IMR-90 (cell line): ENCODE measurements around the gene ASIC2. TPM values are rescaled to one million over a fixed set of nuclear protein-coding genes. Genes with fewer than 3 reads are reported as not detected.

Experiments used
- ATAC-seq: fragments of 200-7000 bp; cut with Tn5 transposase; 2 replicates; pipeline ENCODE4 v1.9.1; 2020; ENCODE audit warnings: low read depth, mild to moderate bottlenecking, moderate library complexity
- BruUV-seq: library from RNA; stranded (reverse); fragments of 400-500 nt; replicated peaks from 2 replicates; lab custom pipeline; 2021; lab: Mats Ljungman, UMichigan
- CTCF ChIA-PET: fragments of 300-600 bp; formaldehyde crosslinking; extraction: SDS; loops from one replicate; lab custom pipeline; 2021; ENCODE audit warnings: antibody characterized with exemption; lab: Yijun Ruan, JAX
- POLR2A ChIA-PET: fragments of 300-600 bp; sonication (Branson Sonifier 250); formaldehyde crosslinking; loops from one replicate; lab custom pipeline; 2022; ENCODE audit warnings: antibody characterized with exemption; ENCODE audit not compliant: unreplicated experiment; lab: Charles Lee
- DNase-seq: peaks from one replicate; pipeline ENCODE4 v3.0.0; 2013
- H2AFZ ChIP-seq: replicated peaks from 2 replicates; pipeline ENCODE3; 2013; ENCODE audit warnings: low read length, mild to moderate bottlenecking; ENCODE audit not compliant: poor library complexity
- H2AK5ac ChIP-seq: 2 replicates; pipeline ENCODE4 v1.6.1; 2013; ENCODE audit warnings: low read depth, low read length, inconsistent platforms
- H2AK9ac ChIP-seq: replicated peaks from 2 replicates; pipeline ENCODE3; 2013; ENCODE audit warnings: mild to moderate bottlenecking, low read depth, low read length, moderate library complexity; ENCODE audit not compliant: poor library complexity
- H2BK120ac ChIP-seq: 2 replicates; pipeline ENCODE4 v1.6.1; 2013; ENCODE audit warnings: low read depth, low read length, inconsistent platforms
- H2BK15ac ChIP-seq: 3 replicates; pipeline ENCODE4 v1.6.1; 2013; ENCODE audit warnings: low read depth, low read length, inconsistent platforms
- H2BK20ac ChIP-seq: 2 replicates; pipeline ENCODE4 v1.6.1; 2013; ENCODE audit warnings: low read depth, mild to moderate bottlenecking, inconsistent platforms, low read length, moderate library complexity
- H2BK5ac ChIP-seq: 2 replicates; pipeline ENCODE4 v1.6.1; 2013; ENCODE audit warnings: mild to moderate bottlenecking, low read depth, low read length, inconsistent platforms; ENCODE audit not compliant: poor library complexity, severe bottlenecking
- H3K14ac ChIP-seq: replicated peaks from 2 replicates; pipeline ENCODE4 v1.6.1; 2013; ENCODE audit warnings: low read depth, low read length, inconsistent platforms
- H3K18ac ChIP-seq: 2 replicates; pipeline ENCODE4 v1.6.1; 2013; ENCODE audit warnings: low read depth, low read length, control low read depth
- H3K23ac ChIP-seq: 2 replicates; pipeline ENCODE4 v1.6.1; 2013; ENCODE audit warnings: low read depth, low read length, inconsistent platforms
- H3K27ac ChIP-seq: 2 replicates; pipeline ENCODE4 v1.5.1; 2013; ENCODE audit warnings: mild to moderate bottlenecking, control low read depth, low read length; ENCODE audit not compliant: insufficient read depth
- H3K27me3 ChIP-seq: 2 replicates; pipeline ENCODE4 v1.6.1; 2013; ENCODE audit warnings: low read length; ENCODE audit not compliant: control insufficient read depth, insufficient read depth
- H3K36me3 ChIP-seq: 2 replicates; pipeline ENCODE4 v1.6.1; 2013; ENCODE audit warnings: low read length, mixed read lengths; ENCODE audit not compliant: control insufficient read depth, insufficient read depth
- H3K4ac ChIP-seq: 2 replicates; pipeline ENCODE4 v1.6.1; 2013; ENCODE audit warnings: low read depth, low read length, inconsistent platforms
- H3K4me1 ChIP-seq: 2 replicates; pipeline ENCODE4 v1.6.1; 2013; ENCODE audit warnings: low read length, mixed read lengths; ENCODE audit not compliant: control insufficient read depth, insufficient read depth
- H3K4me2 ChIP-seq: 2 replicates; pipeline ENCODE4 v1.6.1; 2013; ENCODE audit warnings: low read depth, mild to moderate bottlenecking, control low read depth, low read length, moderate library complexity
- H3K4me3 ChIP-seq: 2 replicates; pipeline ENCODE4 v1.5.1; 2013; ENCODE audit warnings: low read depth, mild to moderate bottlenecking, control low read depth, low read length, moderate library complexity; ENCODE audit not compliant: insufficient read depth
- H3K56ac ChIP-seq: 2 replicates; pipeline ENCODE4 v1.6.1; 2013; ENCODE audit warnings: low read length, inconsistent platforms; ENCODE audit not compliant: insufficient read depth; ENCODE audit errors: extremely low read depth
- H3K79me1 ChIP-seq, 2 experiments: 2 replicates each; pipeline ENCODE4 v1.6.1; 2013; ENCODE audit warnings: low read length in 2 of 2, inconsistent platforms in 1 of 2, low read depth in 1 of 2
- H3K9ac ChIP-seq: 2 replicates; pipeline ENCODE4 v1.6.1; 2013; ENCODE audit warnings: low read depth, low read length, control low read depth
- H3K9me1 ChIP-seq: 2 replicates; pipeline ENCODE4 v1.6.1; 2013; ENCODE audit warnings: low read length, inconsistent platforms; ENCODE audit not compliant: insufficient read depth
- H3K9me3 ChIP-seq: 2 replicates; pipeline ENCODE4 v1.6.1; 2013; ENCODE audit warnings: low read length; ENCODE audit not compliant: control insufficient read depth, insufficient read depth
- H4K20me1 ChIP-seq: 2 replicates; pipeline ENCODE4 v1.6.1; 2013; ENCODE audit warnings: low read length, inconsistent platforms; ENCODE audit not compliant: insufficient read depth
- H4K5ac ChIP-seq: 2 replicates; pipeline ENCODE4 v1.6.1; 2013; ENCODE audit warnings: mild to moderate bottlenecking, low read depth, low read length, control low read depth
- H4K8ac ChIP-seq, 2 experiments: 2 replicates each; pipeline ENCODE4 v1.6.1; 2013; ENCODE audit warnings: low read depth in 2 of 2, low read length in 2 of 2, control low read depth in 1 of 2, inconsistent platforms in 1 of 2
- H4K91ac ChIP-seq: 2 replicates; pipeline ENCODE4 v1.6.1; 2013; ENCODE audit warnings: low read depth, low read length, inconsistent platforms; ENCODE audit not compliant: insufficient read depth
- BHLHE40 ChIP-seq: fragments of 150-350 bp; IDR thresholded peaks from 2 replicates; pipeline ENCODE4 v1.6.1; 2016; ENCODE audit warnings: mild to moderate bottlenecking, low read depth, low read length
- CEBPB ChIP-seq: IDR thresholded peaks from 2 replicates; pipeline ENCODE4 v1.6.1; 2012; ENCODE audit warnings: low read depth, low read length, improper control_type of control experiment
- CHD1 ChIP-seq: IDR thresholded peaks from 2 replicates; pipeline ENCODE4 v1.6.1; 2012; ENCODE audit warnings: low read depth, low read length, improper control_type of control experiment
- FOS ChIP-seq: fragments of 150-350 bp; IDR thresholded peaks from 2 replicates; pipeline ENCODE4 v1.6.1; 2016; ENCODE audit warnings: low read depth, low read length
- MAFK ChIP-seq: IDR thresholded peaks from 2 replicates; pipeline ENCODE4 v1.6.1; 2012; ENCODE audit warnings: low read depth, low read length, improper control_type of control experiment
- MAZ ChIP-seq: IDR thresholded peaks from 2 replicates; pipeline ENCODE4 v1.6.1; 2012; ENCODE audit warnings: low read depth, mild to moderate bottlenecking, low read length, improper control_type of control experiment, moderate library complexity, borderline replicate concordance
- MXI1 ChIP-seq: IDR thresholded peaks from 2 replicates; pipeline ENCODE4 v1.6.1; 2012; ENCODE audit warnings: low read depth, mild to moderate bottlenecking, low read length, moderate library complexity, borderline replicate concordance
- NFE2L2 ChIP-seq: fragments of 150-350 bp; IDR thresholded peaks from 2 replicates; pipeline ENCODE4 v1.6.1; 2016; ENCODE audit warnings: low read depth, mild to moderate bottlenecking, low read length
- POLR2A ChIP-seq: IDR thresholded peaks from 2 replicates; pipeline ENCODE4 v1.6.1; 2012; ENCODE audit warnings: mild to moderate bottlenecking, low read depth, low read length
- RAD21 ChIP-seq: IDR thresholded peaks from 2 replicates; pipeline ENCODE4 v1.6.1; 2012; ENCODE audit warnings: low read length, improper control_type of control experiment
- RCOR1 ChIP-seq: IDR thresholded peaks from 2 replicates; pipeline ENCODE4 v1.6.1; 2012; ENCODE audit warnings: mild to moderate bottlenecking, low read length, improper control_type of control experiment; ENCODE audit not compliant: insufficient replicate concordance
- RFX5 ChIP-seq: IDR thresholded peaks from 2 replicates; pipeline ENCODE4 v1.8.0; 2012; ENCODE audit warnings: low read depth, mild to moderate bottlenecking, low read length, moderate library complexity
- SMC3 ChIP-seq: fragments of 150-350 bp; IDR thresholded peaks from 2 replicates; pipeline ENCODE4 v1.6.1; 2016; ENCODE audit warnings: low read depth, mild to moderate bottlenecking, antibody characterized with exemption, low read length, moderate library complexity
- WGBS, 2 experiments: methylation state at CpG; one replicate each; pipeline versions ENCODE4 v1.1.5 to v1.1.7; 2013; ENCODE audit warnings: missing lambda C conversion rate in 2 of 2; ENCODE audit not compliant: insufficient read length in 1 of 2; ENCODE audit errors: extremely low coverage in 2 of 2; 5-methylcytosine and 5-hydroxymethylcytosine counted together
- dilution Hi-C: fragments of 300-500 bp; cut with HindIII; formaldehyde crosslinking; loops from one replicate; pipeline ENCODE4 v1.14.3; 2018; ENCODE audit warnings: low sequenced_read_pairs; ENCODE audit not compliant: unreplicated experiment
- in situ Hi-C: fragments of 300-500 bp; cut with MboI; formaldehyde crosslinking; loops from 3 replicates; pipeline ENCODE4 v1.14.3; 2019; ENCODE audit warnings: low sequenced_read_pairs, inconsistent platforms, mixed read lengths
- intact Hi-C: fragments of 100-400 bp; cut with micrococcal nuclease; formaldehyde crosslinking; loops from 2 replicates; pipeline ENCODE4 v1.10.0; 2022
- polyA plus RNA-seq, 3 experiments: library from polyadenylated mRNA; depleted of rRNA; stranded (reverse); fragments of >200 nt; gene quantifications; 2 replicates each; pipeline ENCODE4 v1.2.3, GENCODE V29; 2012; ENCODE audit warnings: low replicate concordance in 1 of 3
- total RNA-seq: library from RNA; depleted of rRNA; stranded (reverse); fragments of >200 nt; gene quantifications from 2 replicates; pipeline ENCODE4 v1.2.3, GENCODE V29; 2012
- TF ChIP-seq, protein P1 (sequence below): fragments of 150-350 bp; IDR thresholded peaks from 2 replicates; pipeline ENCODE4 v1.6.1; 2016; ENCODE audit warnings: low read depth, mild to moderate bottlenecking, low read length, moderate library complexity, borderline replicate concordance
- TF ChIP-seq, protein P2 (sequence below): fragments of 150-350 bp; IDR thresholded peaks from 2 replicates; pipeline ENCODE4 v1.6.1; 2017; ENCODE audit warnings: mild to moderate bottlenecking, antibody characterized with exemption, low read length, low read depth
- TF ChIP-seq, protein P3 (sequence below): conservative IDR thresholded peaks from 2 replicates; pipeline ENCODE4 v1.5.1; 2012; ENCODE audit warnings: mild to moderate bottlenecking, low read depth, low read length, improper control_type of control experiment

The ASIC2 gene
- total and polyA plus RNA-seq, 2 of the 4 experiments (the other 2 are of a cell fraction), result under 0.01 to 0.15 TPM

GRCh38 chr17:33324736-33325135 is 31.6 kb upstream of the ASIC2 start:
- H3K4ac ChIP-seq, result no peak overlapping the region
- H4K8ac ChIP-seq, result no peak overlapping the region
- ATAC-seq (no peak), DNase-seq (no peak)
- no peak overlapping the region for H2AK9ac ChIP-seq
- no peaks in the 10 kb centered on the region; the same call in 1 of the 2 replicates for H3K27me3 ChIP-seq
- no peaks in the 10 kb centered on the region for H3K79me1 ChIP-seq
- no peaks in the 10 kb centered on the region for H3K4me1 ChIP-seq
- no peak overlapping the region for H2BK120ac ChIP-seq
- no peak overlapping the region for H2BK5ac ChIP-seq
- no peak overlapping the region for H3K14ac ChIP-seq
- TF ChIP-seq MXI1 (no peak), RFX5 (no peak), MAFK (no peak), SMC3 (no peak), RCOR1 (no peak), MAZ (no peak), POLR2A (no peak), NFE2L2 (no peak), CEBPB (no peak), FOS (no peak), CHD1 (no peak), RAD21 (no peak), BHLHE40 (no peak)
- TF ChIP-seq, protein P1, sequence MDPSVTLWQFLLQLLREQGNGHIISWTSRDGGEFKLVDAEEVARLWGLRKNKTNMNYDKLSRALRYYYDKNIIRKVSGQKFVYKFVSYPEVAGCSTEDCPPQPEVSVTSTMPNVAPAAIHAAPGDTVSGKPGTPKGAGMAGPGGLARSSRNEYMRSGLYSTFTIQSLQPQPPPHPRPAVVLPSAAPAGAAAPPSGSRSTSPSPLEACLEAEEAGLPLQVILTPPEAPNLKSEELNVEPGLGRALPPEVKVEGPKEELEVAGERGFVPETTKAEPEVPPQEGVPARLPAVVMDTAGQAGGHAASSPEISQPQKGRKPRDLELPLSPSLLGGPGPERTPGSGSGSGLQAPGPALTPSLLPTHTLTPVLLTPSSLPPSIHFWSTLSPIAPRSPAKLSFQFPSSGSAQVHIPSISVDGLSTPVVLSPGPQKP, result no peak
- TF ChIP-seq, protein P2, sequence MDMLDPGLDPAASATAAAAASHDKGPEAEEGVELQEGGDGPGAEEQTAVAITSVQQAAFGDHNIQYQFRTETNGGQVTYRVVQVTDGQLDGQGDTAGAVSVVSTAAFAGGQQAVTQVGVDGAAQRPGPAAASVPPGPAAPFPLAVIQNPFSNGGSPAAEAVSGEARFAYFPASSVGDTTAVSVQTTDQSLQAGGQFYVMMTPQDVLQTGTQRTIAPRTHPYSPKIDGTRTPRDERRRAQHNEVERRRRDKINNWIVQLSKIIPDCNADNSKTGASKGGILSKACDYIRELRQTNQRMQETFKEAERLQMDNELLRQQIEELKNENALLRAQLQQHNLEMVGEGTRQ, result no peak
- TF ChIP-seq, protein P3, sequence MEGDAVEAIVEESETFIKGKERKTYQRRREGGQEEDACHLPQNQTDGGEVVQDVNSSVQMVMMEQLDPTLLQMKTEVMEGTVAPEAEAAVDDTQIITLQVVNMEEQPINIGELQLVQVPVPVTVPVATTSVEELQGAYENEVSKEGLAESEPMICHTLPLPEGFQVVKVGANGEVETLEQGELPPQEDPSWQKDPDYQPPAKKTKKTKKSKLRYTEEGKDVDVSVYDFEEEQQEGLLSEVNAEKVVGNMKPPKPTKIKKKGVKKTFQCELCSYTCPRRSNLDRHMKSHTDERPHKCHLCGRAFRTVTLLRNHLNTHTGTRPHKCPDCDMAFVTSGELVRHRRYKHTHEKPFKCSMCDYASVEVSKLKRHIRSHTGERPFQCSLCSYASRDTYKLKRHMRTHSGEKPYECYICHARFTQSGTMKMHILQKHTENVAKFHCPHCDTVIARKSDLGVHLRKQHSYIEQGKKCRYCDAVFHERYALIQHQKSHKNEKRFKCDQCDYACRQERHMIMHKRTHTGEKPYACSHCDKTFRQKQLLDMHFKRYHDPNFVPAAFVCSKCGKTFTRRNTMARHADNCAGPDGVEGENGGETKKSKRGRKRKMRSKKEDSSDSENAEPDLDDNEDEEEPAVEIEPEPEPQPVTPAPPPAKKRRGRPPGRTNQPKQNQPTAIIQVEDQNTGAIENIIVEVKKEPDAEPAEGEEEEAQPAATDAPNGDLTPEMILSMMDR, result no peak
- dilution Hi-C loops, result no loop called here
- H3K4me2 ChIP-seq, result no peak overlapping the region
- H2BK15ac ChIP-seq, result no peak overlapping the region
- no peak overlapping the region for H2BK20ac ChIP-seq
- H3K9ac ChIP-seq, result no peak overlapping the region
- H3K23ac ChIP-seq, result no peak overlapping the region
- no peak overlapping the region for H4K91ac ChIP-seq
- H3K36me3 ChIP-seq, result no peaks in the 10 kb centered on the region
- ChIA-PET CTCF (no interaction called here), POLR2A (no interaction called here)
- no peak overlapping the region for H2AFZ ChIP-seq
- H3K4me3 ChIP-seq, result no peak overlapping the region
- no peaks in the 10 kb centered on the region for H3K9me1 ChIP-seq
- H2AK5ac ChIP-seq, result no peak overlapping the region
- no peak overlapping the region for H3K56ac ChIP-seq
- no peaks in the 10 kb centered on the region for H4K20me1 ChIP-seq
- no TSS peak for BruUV-seq
- in situ Hi-C loops, result loop anchor here (10.0 kb wide), 1 partner anchor 60 kb away; no protein-coding TSS in a partner anchor
- H3K18ac ChIP-seq, result no peak overlapping the region
- WGBS, 2 experiments, result no CpG with 5 or more reads among the region's 3 CpGs
- intact Hi-C loops, result no loop called here
- H4K5ac ChIP-seq, result no peak overlapping the region
- no peaks in the 10 kb centered on the region for H3K9me3 ChIP-seq
- H3K27ac ChIP-seq, result no peak overlapping the region
